Measurements from ENCODE around the gene ATAD3C.
"Not testable (repeated sequence)": the region's sequence is repeated elsewhere in the genome, so short reads cannot be mapped to it uniquely, and the experiment has no call there.

ATAD3C gene

DNA sequence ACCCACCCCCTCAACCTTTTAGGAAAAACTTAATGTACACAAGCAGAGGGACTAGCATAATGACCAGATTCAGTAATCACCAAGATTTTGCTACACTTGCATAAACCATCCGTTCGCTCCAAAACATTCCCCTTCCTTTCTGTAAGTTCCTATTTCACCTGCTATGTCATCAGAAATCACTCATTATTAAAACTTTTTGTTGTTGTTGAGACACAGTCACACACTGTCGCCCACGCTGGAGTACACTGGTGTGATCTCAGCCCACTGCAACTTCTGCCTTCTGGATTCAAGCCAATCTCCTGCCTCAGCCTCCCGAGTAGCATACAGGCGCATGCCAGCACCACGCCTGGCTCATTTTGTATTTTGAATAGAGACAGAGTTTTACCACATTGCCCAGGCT is 45.8 kb upstream of the ATAD3C start:
- TF ChIP-seq, protein P1, sequence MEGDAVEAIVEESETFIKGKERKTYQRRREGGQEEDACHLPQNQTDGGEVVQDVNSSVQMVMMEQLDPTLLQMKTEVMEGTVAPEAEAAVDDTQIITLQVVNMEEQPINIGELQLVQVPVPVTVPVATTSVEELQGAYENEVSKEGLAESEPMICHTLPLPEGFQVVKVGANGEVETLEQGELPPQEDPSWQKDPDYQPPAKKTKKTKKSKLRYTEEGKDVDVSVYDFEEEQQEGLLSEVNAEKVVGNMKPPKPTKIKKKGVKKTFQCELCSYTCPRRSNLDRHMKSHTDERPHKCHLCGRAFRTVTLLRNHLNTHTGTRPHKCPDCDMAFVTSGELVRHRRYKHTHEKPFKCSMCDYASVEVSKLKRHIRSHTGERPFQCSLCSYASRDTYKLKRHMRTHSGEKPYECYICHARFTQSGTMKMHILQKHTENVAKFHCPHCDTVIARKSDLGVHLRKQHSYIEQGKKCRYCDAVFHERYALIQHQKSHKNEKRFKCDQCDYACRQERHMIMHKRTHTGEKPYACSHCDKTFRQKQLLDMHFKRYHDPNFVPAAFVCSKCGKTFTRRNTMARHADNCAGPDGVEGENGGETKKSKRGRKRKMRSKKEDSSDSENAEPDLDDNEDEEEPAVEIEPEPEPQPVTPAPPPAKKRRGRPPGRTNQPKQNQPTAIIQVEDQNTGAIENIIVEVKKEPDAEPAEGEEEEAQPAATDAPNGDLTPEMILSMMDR (conservative IDR thresholded peaks at IDR 0.05; ENCODE audit: control insufficient read depth, insufficient read depth, low read depth, low read length), result no peak
- H3K4me3 ChIP-seq (ENCODE audit: control insufficient read depth, low read depth, low read length), result no peak overlapping the region
- DNase-seq (ENCODE audit: low read depth), result peak; percentile 20

DNA sequence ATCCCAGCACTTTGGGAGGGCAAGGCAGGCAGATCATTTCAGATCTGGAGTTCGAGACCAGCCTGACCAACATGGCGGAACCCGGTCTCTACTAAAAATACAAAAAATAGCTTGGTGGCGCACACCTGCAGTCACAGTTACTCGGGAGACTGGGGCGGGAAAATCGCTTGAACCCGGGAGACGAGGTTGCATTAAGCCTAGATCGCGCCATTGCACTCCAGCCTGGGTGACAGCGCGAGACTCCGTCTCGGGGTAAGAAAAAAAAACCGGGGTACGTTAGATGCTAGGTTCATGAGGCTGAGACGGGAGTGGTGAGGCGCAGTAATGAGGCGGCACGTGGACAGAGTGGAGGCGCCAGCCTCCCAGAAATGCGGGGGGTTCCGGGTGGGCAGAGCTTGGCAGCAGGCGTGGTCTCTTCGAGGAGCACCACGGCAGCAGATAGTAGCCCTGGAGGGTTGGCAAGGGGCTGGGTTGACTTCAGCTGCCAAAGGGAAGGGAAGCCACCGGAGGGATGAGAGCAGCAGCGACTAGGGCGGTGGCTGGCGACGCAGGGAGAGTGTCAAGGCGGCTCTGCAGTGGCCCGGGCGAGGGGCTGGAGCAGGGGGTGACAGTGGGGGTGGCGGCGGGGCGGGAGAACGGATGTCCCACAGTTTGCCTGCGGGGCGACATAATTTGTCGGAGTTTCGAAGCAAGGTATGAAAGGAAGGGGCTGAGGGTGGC is 43.2 kb upstream of the ATAD3C start:
- no peak for DNase-seq (ENCODE audit: low read depth)
- TF ChIP-seq, protein P1 (conservative IDR thresholded peaks at IDR 0.05; ENCODE audit: control insufficient read depth, insufficient read depth, low read depth, low read length), result no peak
- H3K4me3 ChIP-seq (ENCODE audit: control insufficient read depth, low read depth, low read length), result peak overlapping the region; percentile 79

DNA sequence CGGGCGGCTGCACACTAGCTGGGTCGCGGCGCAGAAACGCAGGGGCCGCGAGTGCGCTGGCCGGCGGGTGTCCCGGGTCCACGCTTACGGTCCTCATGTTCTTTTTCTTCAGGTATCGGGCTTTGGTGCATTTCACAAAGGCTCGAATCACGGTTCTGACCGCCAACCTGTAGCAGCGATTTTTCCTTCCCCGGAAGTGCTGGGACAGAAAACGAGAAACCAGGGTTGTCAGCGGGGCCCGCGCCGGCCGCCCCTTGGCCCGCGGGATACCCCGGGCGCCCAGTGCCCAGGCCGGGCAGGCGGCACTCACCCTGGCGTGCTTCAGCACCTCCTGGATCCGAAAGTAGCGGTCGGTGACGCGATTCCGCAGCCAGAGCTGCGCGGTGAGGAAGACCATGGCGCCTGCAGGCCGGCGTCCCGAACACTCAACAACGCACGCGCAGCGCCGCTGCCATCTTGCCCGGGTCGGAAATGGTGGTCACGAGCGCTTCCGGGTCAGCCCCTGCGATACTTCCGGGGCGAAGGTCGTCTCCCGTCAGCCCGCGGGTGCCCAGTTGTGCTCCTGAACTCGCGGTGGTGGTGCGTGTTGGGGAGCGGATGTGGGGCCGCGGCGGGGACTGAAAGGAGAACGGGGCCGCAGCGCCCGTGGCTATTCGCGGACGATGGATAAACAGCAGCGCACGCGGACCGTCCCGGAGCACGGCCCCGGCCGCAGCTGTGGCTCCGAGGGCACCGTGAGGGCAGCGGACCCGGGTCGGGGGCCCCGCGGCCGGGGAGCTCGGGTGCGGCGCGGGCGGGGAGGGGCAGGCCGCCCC is 42.5 kb upstream of the ATAD3C start, which contains the start of gene MRPL20:
Gene MRPL20 (minus strand): TSS at position 473 of the 815 bp plus-strand sequence. CDS start 76 bp downstream, at position 397.
- peak within 1 kb of the TSS; percentile 79 for H3K4me3 ChIP-seq (ENCODE audit: control insufficient read depth, low read depth, low read length)
- TF ChIP-seq, protein P1 (conservative IDR thresholded peaks at IDR 0.05; ENCODE audit: control insufficient read depth, insufficient read depth, low read depth, low read length), result no peak
- DNase-seq (ENCODE audit: low read depth), result peak; percentile 88

DNA sequence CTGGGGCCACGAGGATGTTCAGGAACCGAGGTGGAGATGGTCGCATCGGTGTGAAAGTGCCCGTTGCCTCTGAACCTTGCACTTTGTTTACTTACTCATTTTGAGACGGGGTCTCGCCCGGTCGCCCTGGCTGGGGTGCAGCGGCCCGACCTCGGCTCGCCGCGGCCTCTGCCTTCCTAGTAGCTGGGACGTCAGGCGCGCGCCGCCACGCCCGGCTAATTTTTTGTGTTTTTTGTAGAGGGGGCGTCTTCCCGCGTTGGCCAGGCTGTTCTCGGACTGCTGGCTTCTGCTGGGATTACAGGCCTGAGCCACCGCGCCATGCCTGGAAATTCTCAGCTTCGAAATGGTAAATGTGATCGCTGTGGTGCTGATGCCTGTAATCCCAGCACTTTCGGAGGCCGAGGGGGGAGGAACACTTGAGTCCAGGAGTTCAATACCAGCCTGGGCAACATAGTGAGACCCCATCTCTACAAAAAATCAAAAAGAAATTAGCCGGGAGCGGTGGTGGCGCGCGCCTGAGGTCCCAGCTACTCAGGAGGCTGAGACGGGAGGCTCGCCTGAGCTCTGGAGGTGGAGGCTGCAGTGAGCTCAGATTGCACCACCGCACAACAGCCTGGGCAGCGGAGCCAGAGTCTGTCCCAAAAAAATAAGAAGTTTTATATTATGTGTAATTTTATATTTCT is 41.7 kb upstream of the ATAD3C start:
- DNase-seq (ENCODE audit: low read depth), result peak; percentile 39
- peak overlapping the region; percentile 79 for H3K4me3 ChIP-seq (ENCODE audit: control insufficient read depth, low read depth, low read length)
- TF ChIP-seq, protein P1 (conservative IDR thresholded peaks at IDR 0.05; ENCODE audit: control insufficient read depth, insufficient read depth, low read depth, low read length), result no peak

DNA sequence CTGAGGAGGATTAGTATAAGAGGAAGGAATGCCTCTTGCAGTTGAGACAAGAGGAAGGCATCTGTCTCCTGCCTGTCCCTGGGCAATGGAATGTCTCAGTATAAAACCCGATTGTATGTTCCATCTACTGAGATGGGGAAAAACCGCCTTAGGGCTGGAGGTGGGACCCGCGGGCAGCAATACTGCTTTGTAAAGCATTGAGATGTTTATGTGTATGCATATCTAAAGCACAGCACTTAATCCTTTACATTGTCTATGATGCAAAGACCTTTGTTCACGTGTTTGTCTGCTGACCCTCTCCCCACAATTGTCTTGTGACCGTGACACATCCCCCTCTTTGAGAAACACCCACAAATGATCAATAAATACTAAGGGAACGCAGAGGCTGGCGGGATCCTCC is 39.3 kb upstream of the ATAD3C start:
- not testable (repeated sequence) for DNase-seq (ENCODE audit: low read depth); H3K4me3 ChIP-seq (ENCODE audit: control insufficient read depth, low read depth, low read length)

DNA sequence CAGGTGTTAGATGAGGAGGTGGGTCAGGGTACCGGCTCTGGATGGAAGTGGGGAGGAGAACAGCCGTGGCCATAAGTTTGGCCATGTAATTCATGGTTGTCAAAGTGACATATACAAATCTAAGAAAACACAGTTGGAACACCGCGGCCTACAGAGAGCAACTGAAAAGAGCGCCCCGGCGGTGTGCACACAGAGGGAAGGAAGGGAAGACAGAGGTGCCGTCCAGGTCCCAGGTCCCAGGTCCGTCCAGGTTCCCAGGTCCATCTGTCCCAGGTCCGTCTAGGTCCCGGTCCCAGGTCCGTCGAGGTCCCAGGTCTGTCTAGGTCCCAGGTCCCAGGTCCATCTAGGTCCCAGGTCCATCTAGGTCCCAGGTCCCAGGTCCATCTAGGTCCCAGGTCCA is 37.9 kb upstream of the ATAD3C start:
- DNase-seq (ENCODE audit: low read depth), result no peak
- no peak overlapping the region for H3K4me3 ChIP-seq (ENCODE audit: control insufficient read depth, low read depth, low read length)
- TF ChIP-seq, protein P1 (conservative IDR thresholded peaks at IDR 0.05; ENCODE audit: control insufficient read depth, insufficient read depth, low read depth, low read length), result no peak

DNA sequence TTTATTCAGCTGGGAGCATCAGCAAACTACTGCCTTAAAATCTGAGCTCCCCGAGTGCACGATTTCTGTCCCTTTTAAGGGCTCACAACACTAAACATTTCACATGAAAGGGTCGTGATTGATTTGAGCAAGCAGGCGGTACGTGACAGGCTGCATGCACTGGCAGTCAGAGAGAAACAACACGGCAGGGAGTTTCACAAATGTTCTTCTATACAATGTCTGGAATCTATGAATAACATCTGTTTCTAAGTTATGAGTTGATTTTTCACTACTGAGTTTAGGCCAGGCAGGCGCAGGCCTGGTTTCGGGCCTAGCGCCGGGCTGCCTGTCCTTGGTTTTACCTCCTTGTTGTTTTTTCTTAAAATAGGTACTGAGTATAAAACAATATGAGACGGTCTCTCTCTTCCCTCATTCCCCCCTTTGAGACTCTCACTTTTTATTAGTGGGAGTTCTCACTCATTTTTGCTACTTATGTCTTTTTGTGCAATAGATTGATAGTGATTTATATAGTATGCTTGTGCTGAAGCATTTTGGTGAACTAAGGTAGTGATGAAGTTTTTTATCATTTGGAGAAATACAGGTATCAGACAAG is 37.1 kb upstream of the ATAD3C start:
- not testable (repeated sequence) for DNase-seq (ENCODE audit: low read depth); H3K4me3 ChIP-seq (ENCODE audit: control insufficient read depth, low read depth, low read length)
